ENCODE data around the gene ZFP14. TPM values are rescaled to one million over a fixed set of nuclear protein-coding genes. Genes with fewer than 3 reads are reported as not detected.
"Not testable (repeated sequence)": the region's sequence is repeated elsewhere in the genome, so short reads cannot be mapped to it uniquely, and the experiment has no call there.

The ZFP14 gene
- total RNA-seq, 1 donor from 2014 or later = 15.5 TPM

DNA sequence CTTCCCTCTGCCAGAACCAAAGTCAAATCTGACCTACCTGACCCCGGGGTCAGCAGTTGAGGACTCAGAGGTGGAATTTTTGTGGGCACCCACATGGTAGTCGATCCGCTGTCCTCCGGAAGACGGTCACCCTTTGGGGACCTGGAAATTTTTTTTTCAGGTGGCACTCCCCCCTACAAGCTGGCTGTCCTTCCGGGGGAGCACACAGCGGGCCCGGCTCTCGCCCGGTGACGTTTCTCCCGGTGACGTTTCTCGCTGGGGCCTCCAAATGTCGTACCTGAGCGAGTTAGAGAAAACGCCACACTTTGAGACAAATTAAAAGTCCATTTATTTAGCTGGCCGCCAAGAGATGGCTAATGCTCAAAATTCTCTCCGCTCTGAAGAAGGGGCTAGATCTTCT lies 48.8 kb downstream of the ZFP14 start:
- no peak for DNase-seq

DNA sequence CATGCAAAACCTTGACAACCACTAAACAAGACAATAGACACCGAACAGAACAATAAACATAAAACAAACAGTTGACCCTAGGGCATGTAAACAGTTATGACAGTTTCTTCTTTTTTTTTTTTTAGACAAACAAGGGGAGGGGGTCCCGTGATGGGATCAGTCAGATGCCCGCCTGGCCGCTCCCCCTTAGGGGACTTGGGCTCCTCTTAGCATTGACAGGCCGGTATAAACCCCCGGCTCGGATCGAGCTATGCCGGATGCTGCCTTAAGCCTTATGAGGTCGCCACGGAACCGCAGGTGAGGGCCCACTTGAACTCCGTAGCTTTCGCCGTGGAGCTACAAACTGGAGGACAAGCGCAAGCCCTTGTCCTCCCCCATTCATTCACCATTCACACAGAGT lies 49.5 kb downstream of the ZFP14 start:
- not testable (repeated sequence) for DNase-seq

DNA sequence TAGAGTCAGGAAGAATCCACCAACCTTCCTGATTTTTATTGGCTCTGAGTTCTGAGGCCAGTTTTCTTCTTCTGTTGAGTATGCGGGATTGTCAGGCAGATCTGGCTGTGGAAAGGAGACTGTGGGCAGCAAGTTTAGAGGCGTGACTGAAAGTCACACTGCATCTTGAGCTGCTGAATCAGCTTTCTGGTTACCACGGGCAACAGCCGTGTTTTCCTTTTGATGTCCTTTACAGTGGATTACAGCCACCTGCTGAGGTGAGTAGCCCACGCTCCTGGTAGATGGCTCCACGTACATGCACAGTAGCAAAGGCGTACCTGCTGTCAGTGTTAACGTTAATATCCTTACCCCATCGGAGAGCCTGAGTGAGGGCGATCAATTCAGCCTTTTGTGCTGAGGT lies 52.4 kb downstream of the ZFP14 start:
- DNase-seq = not testable (repeated sequence)

- DNase-seq = not testable (repeated sequence)
Measured at GRCh38 chr19:36315164-36315563, 63.8 kb downstream of the ZFP14 start.

DNA sequence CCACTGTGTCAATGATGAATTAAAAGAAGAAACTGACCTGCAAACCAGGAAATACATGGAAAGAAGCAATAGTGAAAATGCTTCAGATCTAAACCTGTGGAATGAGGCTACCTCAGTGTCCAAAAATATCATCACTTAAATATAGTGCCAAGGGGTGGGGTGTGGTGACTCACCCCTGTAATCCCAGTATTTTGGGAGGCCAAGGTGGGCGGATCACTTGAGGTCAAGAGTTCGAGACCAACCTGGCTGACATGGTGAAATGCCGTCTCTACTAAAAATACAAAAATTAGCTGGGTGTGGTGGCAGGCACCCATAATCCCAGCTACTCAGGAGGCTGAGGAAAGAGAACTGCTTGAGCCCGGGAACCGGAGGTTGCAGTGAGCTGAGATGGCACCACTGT lies 64.9 kb downstream of the ZFP14 start:
- DNase-seq = not testable (repeated sequence)

DNA sequence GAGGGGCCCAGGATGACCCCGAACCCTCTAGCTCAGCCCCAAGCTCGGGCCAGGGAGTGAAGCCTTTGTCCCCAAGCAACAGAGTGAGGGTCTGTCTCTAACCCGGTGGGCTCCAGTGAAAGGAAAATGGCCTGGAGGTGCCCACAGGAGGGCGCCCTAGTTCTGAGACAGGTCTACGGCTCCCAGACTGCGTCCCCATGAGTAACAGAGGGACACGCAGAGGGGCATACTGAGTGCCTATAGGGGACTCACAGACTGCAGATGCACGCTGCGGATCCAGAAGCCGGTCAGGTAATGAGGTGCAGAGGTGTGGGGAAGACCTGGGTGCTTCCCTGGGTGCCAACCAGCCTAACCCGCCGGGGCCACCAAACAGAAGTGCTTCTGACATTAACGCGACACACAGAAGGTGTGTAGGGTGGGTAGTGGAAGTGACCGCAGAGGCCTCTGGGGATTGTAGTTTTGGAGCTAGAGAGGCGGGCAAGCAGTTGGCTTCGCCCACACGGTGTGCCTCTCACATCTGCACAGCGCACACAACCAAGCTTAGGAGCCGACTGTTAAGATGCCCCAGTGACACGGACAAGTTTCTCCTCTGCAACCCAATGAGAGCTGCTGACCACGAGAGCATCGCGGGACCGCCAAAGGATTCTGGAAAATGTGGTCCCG lies 67.8 kb downstream of the ZFP14 start:
- DNase-seq = not testable (repeated sequence)

- DNase-seq = not testable (repeated sequence)
Measured at GRCh38 chr19:36310416-36310990, 68.5 kb downstream of the ZFP14 start.

- not testable (repeated sequence) for DNase-seq
Measured at GRCh38 chr19:36309759-36310158, 69.2 kb downstream of the ZFP14 start.

- not testable (repeated sequence) for DNase-seq
Measured at GRCh38 chr19:36309309-36309708, 69.7 kb downstream of the ZFP14 start.

GRCh38 chr19:36292317-36292716 lies 86.7 kb downstream of the ZFP14 start:
- not testable (repeated sequence) for DNase-seq

Other genes with a start within 250 kb of the ZFP14 start
- 217 TPM for gene CAPNS1, start 239.1 kb downstream of the ZFP14 start, total RNA-seq
- gene COX7A1, start 226.8 kb downstream of the ZFP14 start, total RNA-seq = 39.5 TPM
- 11.8 TPM for gene ZNF565, start 164.5 kb downstream of the ZFP14 start, total RNA-seq
- gene ZNF146, start 164.1 kb downstream of the ZFP14 start, total RNA-seq = 148 TPM
- gene ZFP82, start 39.4 kb upstream of the ZFP14 start, total RNA-seq = 13.8 TPM
- 35.3 TPM for gene ZNF566, start 110.4 kb upstream of the ZFP14 start, total RNA-seq
- gene ZNF260, start 149.1 kb upstream of the ZFP14 start, total RNA-seq = 28.3 TPM
- gene ZNF529, start 194.1 kb upstream of the ZFP14 start, total RNA-seq = 31.4 TPM
- 21.0 TPM for gene ZNF382, start 226.1 kb upstream of the ZFP14 start, total RNA-seq

Data from tongue (tissue), 2 donors.